Smooth muscle cell (in vitro differentiated cells): Measurements from ENCODE around the gene RAMP2. TPM values are rescaled to one million over a fixed set of nuclear protein-coding genes. Genes with fewer than 3 reads are reported as not detected.
"Not testable (repeated sequence)": the region's sequence is repeated elsewhere in the genome, so short reads cannot be mapped to it uniquely, and the experiment has no call there.

Experiments
- DNase-seq: peaks from one replicate; lab custom pipeline; 2025; ENCODE audit not compliant: unreplicated experiment; lab: John Stamatoyannopoulos, UW
- H2AFZ ChIP-seq: fragments of 200-600 bp; sonication (generic); 2 replicates; pipeline ENCODE4 v1.6.0; 2016; ENCODE audit warnings: antibody characterized with exemption, low read depth, mild to moderate bottlenecking
- H3F3A ChIP-seq: fragments of 200-600 bp; sonication (generic); 2 replicates; pipeline ENCODE4 v1.6.0; 2017; ENCODE audit warnings: antibody characterized with exemption, low read depth
- H3K27ac ChIP-seq: fragments of 200-600 bp; sonication (generic); 2 replicates; pipeline ENCODE4 v1.5.1; 2016; ENCODE audit warnings: low read depth, mild to moderate bottlenecking
- H3K27me3 ChIP-seq: fragments of 200-600 bp; sonication (generic); 2 replicates; pipeline ENCODE4 v1.6.1; 2016; ENCODE audit warnings: low read depth, mild to moderate bottlenecking
- H3K36me3 ChIP-seq: fragments of 200-600 bp; sonication (generic); 2 replicates; pipeline ENCODE4 v1.5.1; 2016; ENCODE audit warnings: low read depth
- H3K4me1 ChIP-seq: fragments of 200-600 bp; sonication (generic); 2 replicates; pipeline ENCODE4 v1.5.1; 2016; ENCODE audit warnings: low read depth
- H3K4me2 ChIP-seq: fragments of 200-600 bp; sonication (generic); 2 replicates; pipeline ENCODE4 v1.6.0; 2016; ENCODE audit warnings: mild to moderate bottlenecking
- H3K4me3 ChIP-seq: fragments of 200-600 bp; sonication (generic); 2 replicates; pipeline ENCODE4 v1.5.1; 2016; ENCODE audit warnings: mild to moderate bottlenecking
- H3K79me2 ChIP-seq: fragments of 200-600 bp; sonication (generic); 2 replicates; pipeline ENCODE4 v1.6.0; 2016; ENCODE audit warnings: low read depth, mild to moderate bottlenecking
- H3K9ac ChIP-seq: fragments of 200-600 bp; sonication (generic); 2 replicates; pipeline ENCODE4 v1.6.0; 2016; ENCODE audit warnings: low read depth
- H3K9me3 ChIP-seq: fragments of 200-600 bp; sonication (generic); replicated peaks from 2 replicates; pipeline ENCODE4 v1.5.1; 2016; ENCODE audit warnings: low read depth
- H4K20me1 ChIP-seq: fragments of 200-600 bp; sonication (generic); 2 replicates; pipeline ENCODE4 v1.6.0; 2016; ENCODE audit warnings: low read depth
- WGBS: methylation state at CpG from one replicate; pipeline ENCODE4 v1.1.7; 2016; ENCODE audit warnings: low lambda C conversion rate; 5-methylcytosine and 5-hydroxymethylcytosine counted together
- polyA plus RNA-seq: library from polyadenylated mRNA; unstranded; fragments of >200 nt; fragmentation: Nextera tagmentation; extraction: Ambion mirVana; gene quantifications from 2 replicates; pipeline ENCODE4 v1.2.1, GENCODE V29; 2016
- total RNA-seq: library from RNA; depleted of rRNA; stranded (reverse); fragments of >200 nt; gene quantifications from 2 replicates; pipeline ENCODE4 v1.2.3, GENCODE V29; 2014
- TF ChIP-seq, protein P1 (sequence below): fragments of 200-600 bp; sonication (generic); IDR thresholded peaks from 2 replicates; pipeline ENCODE4 v1.5.1; 2017; ENCODE audit warnings: borderline replicate concordance, mild to moderate bottlenecking, antibody characterized with exemption; ENCODE audit not compliant: insufficient read depth, poor library complexity, severe bottlenecking

The RAMP2 gene
- total and polyA plus RNA-seq, 2 experiments from 2014 or later, result 8.9 to 25.7 TPM

DNA sequence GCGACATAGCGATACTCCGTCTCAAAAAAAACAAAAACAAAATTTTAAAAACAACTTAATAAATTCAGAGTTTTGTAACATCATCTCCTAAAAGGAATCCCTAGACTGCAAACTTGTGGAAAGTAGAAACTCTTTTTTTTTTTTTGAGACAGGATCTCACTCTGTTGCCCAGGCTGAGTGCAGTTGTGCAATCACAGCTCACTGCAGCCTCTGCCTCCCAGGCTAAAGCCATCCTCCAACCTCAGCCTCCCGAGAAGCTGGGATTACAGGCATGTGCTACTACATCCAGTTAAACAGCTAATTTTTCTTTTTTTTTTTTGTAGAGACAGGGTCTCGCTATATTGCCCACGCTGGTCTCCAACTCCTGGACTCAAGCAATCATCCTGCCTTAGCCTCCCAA, 35.9 kb upstream of the RAMP2 start:
- Histone ChIP-seq H3K4me2 (no peak overlapping the region), H3K4me1 (no peaks in the 10 kb centered on the region), H3K36me3 (no peaks in the 10 kb centered on the region), H3K4me3 (no peak overlapping the region), H3K9me3 (no peaks in the 10 kb centered on the region), H2AFZ (no peak overlapping the region), H3K9ac (no peak overlapping the region), H3F3A (no peaks in the 10 kb centered on the region), H3K27me3 (no peaks in the 10 kb centered on the region), H4K20me1 (no peaks in the 10 kb centered on the region), H3K79me2 (no peaks in the 10 kb centered on the region), H3K27ac (no peak overlapping the region)
- no peak for DNase-seq
- WGBS, result 100% methylated on average over 6 of the region's 6 CpGs
- TF ChIP-seq, protein P1, sequence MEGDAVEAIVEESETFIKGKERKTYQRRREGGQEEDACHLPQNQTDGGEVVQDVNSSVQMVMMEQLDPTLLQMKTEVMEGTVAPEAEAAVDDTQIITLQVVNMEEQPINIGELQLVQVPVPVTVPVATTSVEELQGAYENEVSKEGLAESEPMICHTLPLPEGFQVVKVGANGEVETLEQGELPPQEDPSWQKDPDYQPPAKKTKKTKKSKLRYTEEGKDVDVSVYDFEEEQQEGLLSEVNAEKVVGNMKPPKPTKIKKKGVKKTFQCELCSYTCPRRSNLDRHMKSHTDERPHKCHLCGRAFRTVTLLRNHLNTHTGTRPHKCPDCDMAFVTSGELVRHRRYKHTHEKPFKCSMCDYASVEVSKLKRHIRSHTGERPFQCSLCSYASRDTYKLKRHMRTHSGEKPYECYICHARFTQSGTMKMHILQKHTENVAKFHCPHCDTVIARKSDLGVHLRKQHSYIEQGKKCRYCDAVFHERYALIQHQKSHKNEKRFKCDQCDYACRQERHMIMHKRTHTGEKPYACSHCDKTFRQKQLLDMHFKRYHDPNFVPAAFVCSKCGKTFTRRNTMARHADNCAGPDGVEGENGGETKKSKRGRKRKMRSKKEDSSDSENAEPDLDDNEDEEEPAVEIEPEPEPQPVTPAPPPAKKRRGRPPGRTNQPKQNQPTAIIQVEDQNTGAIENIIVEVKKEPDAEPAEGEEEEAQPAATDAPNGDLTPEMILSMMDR, result no peak

DNA sequence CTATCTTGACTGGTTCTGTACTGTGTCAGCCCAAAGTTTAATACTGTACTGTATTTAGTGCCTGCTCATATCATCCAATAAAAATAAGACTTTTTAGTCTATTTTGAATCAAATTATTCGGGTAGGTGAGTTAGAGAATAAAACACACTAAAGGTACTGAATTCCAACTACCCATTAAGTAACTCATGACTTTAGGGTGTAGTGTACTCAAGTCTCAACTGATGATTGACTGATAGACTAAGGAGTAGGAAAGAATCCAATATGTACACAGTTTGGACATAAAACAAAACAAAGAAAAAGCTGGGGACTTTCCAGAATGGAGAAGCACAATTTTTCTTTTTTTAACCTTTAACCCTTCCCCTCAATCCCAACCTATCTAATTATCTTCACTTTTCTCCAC, 20.3 kb upstream of the RAMP2 start:
- Histone ChIP-seq H3K79me2 (peaks cover 14% of the 10 kb centered on the region), H3K36me3 (no peaks in the 10 kb centered on the region), H3K4me1 (peaks cover 8% of the 10 kb centered on the region), H3F3A (no peaks in the 10 kb centered on the region), H3K9ac (no peak overlapping the region), H2AFZ (no peak overlapping the region), H3K9me3 (no peaks in the 10 kb centered on the region), H3K27ac (no peak overlapping the region), H3K4me3 (no peak overlapping the region), H3K27me3 (no peaks in the 10 kb centered on the region), H4K20me1 (no peaks in the 10 kb centered on the region), H3K4me2 (no peak overlapping the region)
- TF ChIP-seq, protein P1, result no peak
- no peak for DNase-seq
- WGBS, result 91% methylated on average over 1 of the region's 1 CpG

DNA sequence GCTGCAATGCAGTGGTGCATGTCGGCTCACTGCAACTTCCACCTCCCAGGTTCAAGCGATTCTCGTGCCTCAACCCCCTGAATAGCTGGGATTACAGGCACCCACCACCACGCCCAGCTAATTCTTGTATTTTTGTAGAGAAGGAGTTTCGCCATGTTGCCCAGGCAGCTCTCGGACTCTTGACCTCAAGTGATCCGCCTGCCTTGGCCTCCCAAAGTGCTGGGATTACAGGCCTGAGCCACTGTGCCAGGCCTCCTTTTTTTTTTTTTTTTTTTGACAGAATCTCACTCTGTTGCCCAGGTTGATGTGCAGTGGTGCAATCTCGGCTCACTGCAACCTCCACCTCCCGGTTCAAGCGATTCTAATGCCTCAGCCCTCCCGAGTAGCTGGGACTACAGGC, 18.1 kb upstream of the RAMP2 start:
- H3K4me1 ChIP-seq, H3K27me3 ChIP-seq, H3K36me3 ChIP-seq, H3K4me2 ChIP-seq, H4K20me1 ChIP-seq, H3K9me3 ChIP-seq, H3K27ac ChIP-seq, H3K9ac ChIP-seq, H3K4me3 ChIP-seq, DNase-seq, H3F3A ChIP-seq, H2AFZ ChIP-seq: not testable (repeated sequence)
- peaks cover 14% of the 10 kb centered on the region for H3K79me2 ChIP-seq
- 94% methylated on average over 11 of the region's 11 CpGs for WGBS

DNA sequence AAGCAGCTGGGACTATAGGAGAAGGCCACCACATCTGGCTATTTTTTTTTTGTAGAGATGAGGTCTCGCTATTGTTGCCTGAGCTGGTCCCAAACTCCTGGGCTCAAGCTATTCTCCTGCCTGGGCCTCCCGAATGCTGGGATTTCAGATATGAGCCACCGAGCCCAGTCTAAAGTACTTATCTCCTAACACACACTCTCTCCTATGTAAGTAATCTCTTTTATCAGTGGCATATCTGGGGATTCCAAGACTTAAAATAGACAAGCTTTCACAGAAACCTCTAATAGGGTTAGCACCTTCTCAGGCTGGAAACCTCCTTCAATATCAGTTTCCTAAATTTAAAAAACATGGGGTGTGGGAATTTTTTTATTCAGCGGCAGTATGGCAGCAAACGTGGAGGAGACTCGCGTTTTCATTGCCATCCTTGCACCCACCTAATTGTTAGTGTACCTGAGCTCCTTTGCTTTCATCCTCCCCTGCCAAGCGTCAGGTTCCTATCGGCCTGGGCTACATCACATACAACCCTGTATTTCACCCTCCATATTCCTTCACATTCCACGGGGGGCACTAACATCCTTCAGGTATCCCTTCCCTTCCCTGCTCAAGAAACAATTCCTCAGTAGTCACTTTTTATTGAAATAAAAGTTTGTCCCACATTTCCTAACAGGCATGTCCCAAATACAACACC, 17.3 kb upstream of the RAMP2 start:
- H2AFZ ChIP-seq, result peak overlapping the region; percentile 71
- H3K36me3 ChIP-seq, result no peaks in the 10 kb centered on the region
- H3K79me2 ChIP-seq, result peaks cover 14% of the 10 kb centered on the region
- H3K4me2 ChIP-seq, result peak overlapping the region; percentile 85
- no peaks in the 10 kb centered on the region for H3K27me3 ChIP-seq
- DNase-seq, result no peak
- H3K4me1 ChIP-seq, result peaks cover 8% of the 10 kb centered on the region
- peak overlapping the region; percentile 93 for H3K9ac ChIP-seq
- WGBS, result 62% methylated on average over 10 of the region's 10 CpGs
- H3K4me3 ChIP-seq, result peak overlapping the region; percentile 70
- TF ChIP-seq, protein P1, result no peak
- no peaks in the 10 kb centered on the region for H3K9me3 ChIP-seq
- no peaks in the 10 kb centered on the region for H4K20me1 ChIP-seq
- H3K27ac ChIP-seq, result peak overlapping the region; percentile 78
- no peaks in the 10 kb centered on the region for H3F3A ChIP-seq
